Psoas muscle (tissue), 8 donors: Measurements from ENCODE around the gene ORC3. TPM values are rescaled to one million over a fixed set of nuclear protein-coding genes. Genes with fewer than 3 reads are reported as not detected.

Experiments used
- ATAC-seq, 4 donors: fragments of 200-7000 bp; cut with Tn5 transposase; one replicate each; pipeline ENCODE4 v1.9.1; 2020; ENCODE audit warnings: moderate library complexity in 3 of 4, mild to moderate bottlenecking in 2 of 4
- DNase-seq, 2 donors: peaks; one replicate each; pipeline ENCODE4 v3.0.0-alpha.2; 2020
- H3K27ac ChIP-seq: fragments of 200-600 bp; one replicate; pipeline ENCODE4 v1.8.0; 2022
- H3K27me3 ChIP-seq, 3 donors: fragments of 200-600 bp in 1 of 3; one replicate each; pipeline versions ENCODE4 v1.6.1 to v1.8.0; 2013 to 2022; ENCODE audit warnings: low read length in 2 of 3, mild to moderate bottlenecking in 2 of 3, moderate library complexity in 1 of 3; ENCODE audit not compliant: insufficient read depth in 3 of 3
- H3K36me3 ChIP-seq, 2 donors: fragments of 200-600 bp in 1 of 2; one replicate each; pipeline versions ENCODE4 v1.6.1 to v1.8.0; 2013 to 2022; ENCODE audit warnings: low read depth in 1 of 2, mild to moderate bottlenecking in 1 of 2, moderate library complexity in 1 of 2; ENCODE audit not compliant: insufficient read depth in 1 of 2
- H3K4me1 ChIP-seq: fragments of 200-600 bp; one replicate; pipeline ENCODE4 v1.8.0; 2022
- H3K4me3 ChIP-seq: fragments of 200-600 bp; one replicate; pipeline ENCODE4 v1.8.0; 2022; ENCODE audit warnings: mild to moderate bottlenecking
- H3K9me3 ChIP-seq: fragments of 200-600 bp; one replicate; pipeline ENCODE4 v1.8.0; 2022
- WGBS, 3 donors: extraction: QIAGEN DNeasy Blood & Tissue Kit; methylation state at CpG; one replicate each; pipeline versions ENCODE4 v1.1.6 to v1.1.7; 2013; 5-methylcytosine and 5-hydroxymethylcytosine counted together
- intact Hi-C, 2 donors: fragments of 100-400 bp; cut with DNase I; formaldehyde crosslinking; loops; one replicate each; pipeline versions ENCODE4 v1.11.0 to v1.14.2; 2022
- polyA plus RNA-seq, 3 donors: library from polyadenylated mRNA; stranded (reverse); fragments of 200-250 nt; gene quantifications; one replicate each; pipeline ENCODE4 v1.2.3, GENCODE V29; 2013
- total RNA-seq, 4 donors: library from RNA; stranded (reverse); fragmentation: NEBNext Ultra II Directional in 2 of 4; extraction: Animal tissue kit (Norgen Biotek cat#: 25700) in 2 of 4; gene quantifications; one replicate each; pipeline versions ENCODE4 v1.2.1 to v1.2.4, GENCODE V29; 2021 to 2023
- TF ChIP-seq, protein P1 (sequence below): fragments of 200-600 bp; IDR thresholded peaks from one replicate; pipeline ENCODE4 v1.8.0; 2022; ENCODE audit warnings: antibody characterized with exemption
- donor health status: healthy with polysubstance abuse.
- donor health status: DM: no; HTN: no; CAD: no; lungs with moderate emphysema.
- donor health status: Bipolar disorder and iron deficiency.
- donor health status: healthy.
- donor health status: DM: yes; HTN: yes; CAD: no.
- donor health status: DM: no; HTN: no; CAD: no.
- donor health status: DM: no; HTN: no; CAD: no.
- donor health status: DM: yes; HTN: yes; CAD: no.

ORC3 gene
- total and polyA plus RNA-seq, 7 donors, result 14.5 to 44.0 (median 19.6) TPM

DNA sequence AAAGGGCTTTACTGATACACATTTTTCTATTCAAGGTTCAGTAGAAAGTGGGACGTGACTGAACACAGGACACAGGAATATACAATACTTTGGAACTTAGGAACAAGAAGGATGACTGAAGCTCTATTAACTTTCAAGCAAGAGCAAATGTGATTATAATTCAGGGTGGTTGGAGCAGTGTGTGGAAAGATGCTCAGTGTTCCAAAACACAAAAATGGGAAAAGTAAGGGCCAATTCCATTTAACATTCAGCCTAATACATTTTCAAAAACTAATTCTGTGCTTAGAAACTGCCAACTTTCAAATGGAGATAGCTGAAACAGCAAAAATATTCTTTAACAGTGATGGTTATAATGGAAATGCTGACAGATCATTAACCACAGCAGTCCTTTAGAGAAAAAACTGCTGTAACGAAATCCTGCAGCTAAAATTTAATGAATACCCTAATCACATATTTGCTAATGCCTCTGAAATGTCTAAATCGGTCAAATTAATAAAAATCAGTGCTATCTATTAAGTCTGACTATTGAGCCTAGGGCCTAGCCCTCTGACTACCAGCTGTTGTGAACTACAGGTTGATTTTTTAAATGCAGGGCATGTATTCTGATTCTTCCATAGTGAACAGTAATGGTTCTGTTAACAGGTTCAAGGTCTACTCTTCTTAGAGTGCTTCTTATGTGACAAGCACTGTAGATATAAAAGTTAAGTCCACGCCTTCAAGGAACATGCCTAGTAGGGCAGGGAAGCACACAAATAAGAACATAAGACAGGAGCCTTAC is 46.0 kb upstream of the ORC3 start:
- DNase-seq (no peak), ATAC-seq (no peak)
- TF ChIP-seq, protein P1, sequence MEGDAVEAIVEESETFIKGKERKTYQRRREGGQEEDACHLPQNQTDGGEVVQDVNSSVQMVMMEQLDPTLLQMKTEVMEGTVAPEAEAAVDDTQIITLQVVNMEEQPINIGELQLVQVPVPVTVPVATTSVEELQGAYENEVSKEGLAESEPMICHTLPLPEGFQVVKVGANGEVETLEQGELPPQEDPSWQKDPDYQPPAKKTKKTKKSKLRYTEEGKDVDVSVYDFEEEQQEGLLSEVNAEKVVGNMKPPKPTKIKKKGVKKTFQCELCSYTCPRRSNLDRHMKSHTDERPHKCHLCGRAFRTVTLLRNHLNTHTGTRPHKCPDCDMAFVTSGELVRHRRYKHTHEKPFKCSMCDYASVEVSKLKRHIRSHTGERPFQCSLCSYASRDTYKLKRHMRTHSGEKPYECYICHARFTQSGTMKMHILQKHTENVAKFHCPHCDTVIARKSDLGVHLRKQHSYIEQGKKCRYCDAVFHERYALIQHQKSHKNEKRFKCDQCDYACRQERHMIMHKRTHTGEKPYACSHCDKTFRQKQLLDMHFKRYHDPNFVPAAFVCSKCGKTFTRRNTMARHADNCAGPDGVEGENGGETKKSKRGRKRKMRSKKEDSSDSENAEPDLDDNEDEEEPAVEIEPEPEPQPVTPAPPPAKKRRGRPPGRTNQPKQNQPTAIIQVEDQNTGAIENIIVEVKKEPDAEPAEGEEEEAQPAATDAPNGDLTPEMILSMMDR, result no peak
- H3K36me3 ChIP-seq, result peaks cover 0 to 73% of the 10 kb centered on the region in 2 donors
- no peak overlapping the region for H3K4me3 ChIP-seq
- no peaks in the 10 kb centered on the region for H3K27me3 ChIP-seq
- intact Hi-C loops, result no loop called here
- H3K4me1 ChIP-seq, result no peaks in the 10 kb centered on the region
- WGBS, 3 donors, result 89 to 93% (median 90%) methylated on average over 4 of the region's 4 CpGs
- H3K27ac ChIP-seq, result no peak overlapping the region
- no peaks in the 10 kb centered on the region for H3K9me3 ChIP-seq

DNA sequence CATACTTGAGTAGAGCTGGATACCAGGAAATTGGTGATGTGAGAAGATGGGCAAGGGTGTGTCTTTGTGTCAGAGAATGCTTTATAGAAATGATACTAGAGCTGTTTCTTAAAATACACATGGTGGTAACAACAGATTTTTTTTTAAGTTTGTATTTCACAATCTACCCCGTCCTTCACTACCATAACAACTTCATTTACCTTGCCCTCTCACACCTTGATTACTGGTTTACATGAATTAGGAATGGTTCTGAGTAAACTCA is 45.5 kb upstream of the ORC3 start:
- ATAC-seq, result peak; percentile 27 to 78 (median 58)
- H3K4me3 ChIP-seq, result no peak overlapping the region
- no peaks in the 10 kb centered on the region for H3K9me3 ChIP-seq
- peaks cover 0 to 73% of the 10 kb centered on the region in 2 donors for H3K36me3 ChIP-seq
- H3K4me1 ChIP-seq, result no peaks in the 10 kb centered on the region
- TF ChIP-seq, protein P1, result no peak
- intact Hi-C loops, result no loop called here
- no peak overlapping the region for H3K27ac ChIP-seq
- H3K27me3 ChIP-seq, result no peaks in the 10 kb centered on the region
- WGBS, 3 donors, result 67 to 78% (median 67%) methylated on average over 1 of the region's 1 CpG
- no peak for DNase-seq

DNA sequence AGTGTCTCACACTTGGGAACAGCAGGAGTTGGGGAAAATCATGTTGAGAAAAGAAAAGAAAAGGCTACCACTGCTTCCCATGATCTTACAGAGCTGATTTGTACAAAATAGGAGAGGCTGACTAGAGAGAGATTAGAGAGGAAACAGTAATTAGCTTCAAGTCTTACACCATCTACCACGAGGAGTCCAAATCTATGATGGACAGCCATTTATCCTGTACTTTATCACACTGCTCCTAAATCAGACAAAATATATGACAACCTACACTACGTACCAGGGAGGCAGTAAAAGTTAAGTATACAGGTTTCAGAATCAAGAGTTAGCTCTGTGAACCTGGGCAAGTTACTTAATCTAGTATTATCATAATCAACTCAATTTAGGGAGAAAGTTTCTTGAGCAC is 38.1 kb upstream of the ORC3 start:
- intact Hi-C loops, result no loop called here
- no peaks in the 10 kb centered on the region for H3K4me1 ChIP-seq
- H3K27ac ChIP-seq, result no peak overlapping the region
- ATAC-seq (no peak), DNase-seq (no peak)
- 82 to 92% (median 85%) methylated on average over 2 of the region's 2 CpGs for WGBS, 3 donors
- H3K36me3 ChIP-seq, result peaks cover 0 to 73% of the 10 kb centered on the region in 2 donors
- H3K4me3 ChIP-seq, result no peak overlapping the region
- no peaks in the 10 kb centered on the region for H3K9me3 ChIP-seq
- H3K27me3 ChIP-seq, result no peaks in the 10 kb centered on the region
- TF ChIP-seq, protein P1, result no peak

DNA sequence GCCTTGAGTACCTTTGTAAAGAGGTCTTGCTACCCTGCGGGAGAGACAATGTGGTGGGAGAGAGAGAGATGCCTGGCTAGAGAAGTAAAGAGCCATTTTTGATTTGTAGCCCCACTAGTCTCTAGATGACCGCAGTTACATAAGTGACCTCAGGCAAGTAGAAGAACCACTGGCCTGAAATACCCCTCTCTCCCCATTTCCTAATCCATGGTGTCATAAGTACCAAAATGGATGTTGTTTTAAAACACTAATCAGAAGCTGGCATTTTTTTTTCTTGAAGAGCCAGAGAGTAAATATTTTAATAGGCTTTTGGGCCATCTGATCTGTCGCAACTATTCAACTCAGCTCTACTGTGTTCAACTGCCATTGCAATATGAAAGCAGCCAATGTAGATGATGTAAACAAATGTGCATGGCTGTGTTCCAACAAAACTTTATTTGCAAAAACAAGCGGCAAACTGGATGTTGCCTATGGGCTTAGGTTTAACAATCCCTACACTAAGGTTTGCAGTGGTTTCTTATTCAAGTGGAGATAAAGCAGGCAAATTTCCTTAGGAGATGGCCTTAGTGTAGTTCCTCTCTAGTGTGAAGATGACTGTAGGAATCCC is 36.7 kb upstream of the ORC3 start:
- no peak for ATAC-seq
- Histone ChIP-seq H3K4me3 (no peak overlapping the region), H3K27ac (no peak overlapping the region), H3K9me3 (no peaks in the 10 kb centered on the region), H3K27me3 (no peaks in the 10 kb centered on the region), H3K4me1 (no peaks in the 10 kb centered on the region), H3K36me3 (peaks cover 0 to 71% of the 10 kb centered on the region in 2 donors)
- intact Hi-C loops, result no loop called here
- no peak for DNase-seq
- 80 to 96% (median 94%) methylated on average over 4 of the region's 4 CpGs for WGBS, 3 donors
- TF ChIP-seq, protein P1, result no peak

DNA sequence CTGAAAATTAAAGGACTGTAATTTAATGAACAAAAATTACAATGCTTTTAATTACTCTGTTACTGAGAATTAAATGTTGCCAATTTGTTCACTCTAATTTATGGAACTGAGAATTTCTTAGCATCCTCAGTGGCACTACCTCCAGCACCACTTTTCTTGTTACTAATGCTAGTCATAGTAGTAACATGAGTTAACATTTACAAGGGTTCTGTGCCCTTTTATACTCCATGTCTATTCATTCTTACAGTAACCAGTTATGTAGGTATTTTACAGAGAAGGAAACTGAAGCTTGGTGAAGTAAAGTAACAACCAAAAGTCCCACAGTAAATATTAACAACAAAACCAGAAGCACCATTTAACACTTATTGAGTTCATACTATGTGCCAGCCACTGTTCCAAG is 34.4 kb upstream of the ORC3 start:
- Histone ChIP-seq H3K4me1 (no peaks in the 10 kb centered on the region), H3K36me3 (peaks cover 0 to 72% of the 10 kb centered on the region in 2 donors), H3K27ac (no peak overlapping the region), H3K4me3 (no peak overlapping the region), H3K27me3 (no peaks in the 10 kb centered on the region), H3K9me3 (no peaks in the 10 kb centered on the region)
- ATAC-seq (no peak), DNase-seq (no peak)
- intact Hi-C loops, result no loop called here
- TF ChIP-seq, protein P1, result no peak
